ENCODE measurements around the gene RANBP9. TPM values are rescaled to one million over a fixed set of nuclear protein-coding genes. Genes with fewer than 3 reads are reported as not detected.
A peak's percentile ranks its signal among the peaks of the same experiment; 100 is the strongest.

RANBP9 gene
- total and polyA plus RNA-seq, 9 of the 15 experiments (the other 6 are each of a cell fraction or from before 2014, with no cell fraction given): 27.5 to 130 (median 61.5) TPM

GRCh38 chr6:13614926-13615791 lies 96.5 kb downstream of the RANBP9 start, which contains the start of gene NOL7 (continued):
- TF ChIP-seq ZNF318 (IDR thresholded peaks at IDR 0.05; ENCODE audit: borderline replicate concordance in 1 of 2, low read depth in 1 of 2) (no peak), CBX3 (IDR thresholded peaks at IDR 0.05; ENCODE audit: borderline replicate concordance in 1 of 2, low read length in 2 of 2) (peak in 1 of 2 experiments; percentile 97; a peak in 2 of 3 replicates), ZNF197 (CRISPR knock-in tag; IDR thresholded peaks at IDR 0.05; ENCODE audit: low read depth) (no peak), POLR2B (IDR thresholded peaks at IDR 0.05; ENCODE audit: low read depth, partially characterized antibody) (peak; percentile 94), ZC3H11A (IDR thresholded peaks at IDR 0.05; ENCODE audit: low read depth, low read length) (peak; percentile 85; the same call in 1 of the 2 replicates), SFPQ (IDR thresholded peaks at IDR 0.05; ENCODE audit: low read depth, low read length) (no peak), NR2C2 (CRISPR knock-in tag; IDR thresholded peaks at IDR 0.05) (peak; percentile 100), NR2C2 (tag; IDR thresholded peaks at IDR 0.05) (peak; percentile 100), BRD9 (IDR thresholded peaks at IDR 0.05; ENCODE audit: low read depth, partially characterized antibody) (no peak), MECOM (CRISPR knock-in tag; IDR thresholded peaks at IDR 0.05) (no peak), SMARCB1 (IDR thresholded peaks at IDR 0.05; ENCODE audit: insufficient read length, low read depth) (no peak), E2F4 (CRISPR knock-in tag; IDR thresholded peaks at IDR 0.05; ENCODE audit: low read depth) (peak; percentile 75), SREBF1 (IDR thresholded peaks at IDR 0.05; ENCODE audit: borderline replicate concordance, low read depth, low read length) (0 out of 2 replicates have a peak, but pooled peaks have one; percentile 87), ZKSCAN1 (IDR thresholded peaks at IDR 0.05; ENCODE audit: low read depth, low read length) (peak; percentile 81; the same call in 1 of the 2 replicates)

Data from K562 (cell line).